ENCODE results near the gene PDE2A.

- TF ChIP-seq, protein P1, sequence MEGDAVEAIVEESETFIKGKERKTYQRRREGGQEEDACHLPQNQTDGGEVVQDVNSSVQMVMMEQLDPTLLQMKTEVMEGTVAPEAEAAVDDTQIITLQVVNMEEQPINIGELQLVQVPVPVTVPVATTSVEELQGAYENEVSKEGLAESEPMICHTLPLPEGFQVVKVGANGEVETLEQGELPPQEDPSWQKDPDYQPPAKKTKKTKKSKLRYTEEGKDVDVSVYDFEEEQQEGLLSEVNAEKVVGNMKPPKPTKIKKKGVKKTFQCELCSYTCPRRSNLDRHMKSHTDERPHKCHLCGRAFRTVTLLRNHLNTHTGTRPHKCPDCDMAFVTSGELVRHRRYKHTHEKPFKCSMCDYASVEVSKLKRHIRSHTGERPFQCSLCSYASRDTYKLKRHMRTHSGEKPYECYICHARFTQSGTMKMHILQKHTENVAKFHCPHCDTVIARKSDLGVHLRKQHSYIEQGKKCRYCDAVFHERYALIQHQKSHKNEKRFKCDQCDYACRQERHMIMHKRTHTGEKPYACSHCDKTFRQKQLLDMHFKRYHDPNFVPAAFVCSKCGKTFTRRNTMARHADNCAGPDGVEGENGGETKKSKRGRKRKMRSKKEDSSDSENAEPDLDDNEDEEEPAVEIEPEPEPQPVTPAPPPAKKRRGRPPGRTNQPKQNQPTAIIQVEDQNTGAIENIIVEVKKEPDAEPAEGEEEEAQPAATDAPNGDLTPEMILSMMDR (conservative IDR thresholded peaks at IDR 0.05; ENCODE audit: low read depth, low read length), result no peak
- no peak for TF ChIP-seq EZH2 (IDR thresholded peaks at IDR 0.05; ENCODE audit: borderline replicate concordance, low read depth, low read length, poor library complexity, severe bottlenecking)
Observed at GRCh38 chr11:72614381-72614780, 59.8 kb downstream of the PDE2A start.
